Esophagus squamous epithelium (tissue), 4 donors: ENCODE data around the gene HUNK.

Source experiments
- POLR2A ChIP-seq, 4 donors: fragments of 450-650 bp; IDR thresholded peaks; one replicate each; pipeline ENCODE4 v1.6.1; 2017; ENCODE audit warnings: antibody characterized with exemption in 4 of 4, mild to moderate bottlenecking in 4 of 4, moderate library complexity in 3 of 4
- TF ChIP-seq, protein P1 (sequence below), 6 experiments: fragments of 450-650 bp in 4 of 6; fragments of 200-600 bp in 2 of 6; sonication (generic) in 2 of 6; IDR thresholded peaks; one replicate each; pipeline ENCODE4 v1.5.1; 2016 to 2019; ENCODE audit warnings: antibody characterized with exemption in 6 of 6, mild to moderate bottlenecking in 4 of 6, moderate library complexity in 4 of 6

DNA sequence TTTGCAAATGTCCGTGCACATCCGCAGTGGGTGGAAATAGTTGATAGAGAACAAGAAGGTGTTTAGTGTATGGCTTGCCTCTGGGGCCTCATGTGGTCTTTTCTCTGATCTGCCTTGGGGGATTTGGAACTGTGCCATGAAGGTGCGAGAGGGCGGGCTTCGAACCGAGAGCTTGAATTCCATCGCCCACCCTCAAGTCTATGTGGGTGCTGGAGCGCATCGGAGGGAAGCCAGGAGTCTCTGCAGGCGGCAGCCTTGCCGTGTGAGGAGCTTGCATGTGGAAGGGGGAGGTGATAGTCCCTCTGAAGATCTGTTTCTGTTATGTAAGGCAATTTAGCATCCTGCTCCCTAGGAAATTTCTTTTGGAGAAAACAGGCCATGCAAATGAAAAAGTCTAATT is 119.6 kb downstream of the HUNK start:
- TF ChIP-seq POLR2A (IDR thresholded peaks at IDR 0.05), result no peak
- TF ChIP-seq, protein P1, sequence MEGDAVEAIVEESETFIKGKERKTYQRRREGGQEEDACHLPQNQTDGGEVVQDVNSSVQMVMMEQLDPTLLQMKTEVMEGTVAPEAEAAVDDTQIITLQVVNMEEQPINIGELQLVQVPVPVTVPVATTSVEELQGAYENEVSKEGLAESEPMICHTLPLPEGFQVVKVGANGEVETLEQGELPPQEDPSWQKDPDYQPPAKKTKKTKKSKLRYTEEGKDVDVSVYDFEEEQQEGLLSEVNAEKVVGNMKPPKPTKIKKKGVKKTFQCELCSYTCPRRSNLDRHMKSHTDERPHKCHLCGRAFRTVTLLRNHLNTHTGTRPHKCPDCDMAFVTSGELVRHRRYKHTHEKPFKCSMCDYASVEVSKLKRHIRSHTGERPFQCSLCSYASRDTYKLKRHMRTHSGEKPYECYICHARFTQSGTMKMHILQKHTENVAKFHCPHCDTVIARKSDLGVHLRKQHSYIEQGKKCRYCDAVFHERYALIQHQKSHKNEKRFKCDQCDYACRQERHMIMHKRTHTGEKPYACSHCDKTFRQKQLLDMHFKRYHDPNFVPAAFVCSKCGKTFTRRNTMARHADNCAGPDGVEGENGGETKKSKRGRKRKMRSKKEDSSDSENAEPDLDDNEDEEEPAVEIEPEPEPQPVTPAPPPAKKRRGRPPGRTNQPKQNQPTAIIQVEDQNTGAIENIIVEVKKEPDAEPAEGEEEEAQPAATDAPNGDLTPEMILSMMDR (IDR thresholded peaks at IDR 0.05), result no peak
